PC-3 (cell line): Measurements from ENCODE around the gene LPIN1.

Experiments used
- EZH2 ChIP-seq: fragments of 300-600 bp; sonication (generic); IDR thresholded peaks from one replicate; pipeline ENCODE4 v1.6.1; 2017; ENCODE audit warnings: antibody characterized with exemption, mild to moderate bottlenecking, low read length; ENCODE audit not compliant: unreplicated experiment
- EZH2phosphoT487 ChIP-seq: fragments of 300-600 bp; sonication (generic); IDR thresholded peaks from 2 replicates; pipeline ENCODE4 v1.6.1; 2018; ENCODE audit warnings: mild to moderate bottlenecking, antibody characterized with exemption, low read length, borderline replicate concordance
- TF ChIP-seq, protein P1 (sequence below): fragments of 300-600 bp; sonication (generic); conservative IDR thresholded peaks from 2 replicates; pipeline ENCODE4 v1.5.1; 2017; ENCODE audit warnings: antibody characterized with exemption, low read depth, mild to moderate bottlenecking, low read length

DNA sequence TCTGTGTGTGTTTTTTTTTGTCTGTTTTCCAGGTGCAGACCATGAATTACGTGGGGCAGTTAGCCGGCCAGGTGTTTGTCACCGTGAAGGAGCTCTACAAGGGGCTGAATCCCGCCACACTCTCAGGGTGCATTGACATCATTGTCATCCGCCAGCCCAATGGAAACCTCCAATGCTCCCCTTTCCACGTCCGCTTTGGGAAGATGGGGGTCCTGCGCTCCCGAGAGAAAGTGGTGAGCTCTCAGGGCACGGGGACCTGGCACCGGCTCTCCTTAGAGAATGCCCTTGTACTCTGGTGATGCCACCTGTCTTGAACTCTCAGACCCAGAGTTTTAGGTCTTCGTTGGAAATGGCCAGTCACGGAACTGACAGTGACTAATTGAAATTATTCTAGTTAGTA, 19.1 kb downstream of the LPIN1 start:
- TF ChIP-seq, protein P1, sequence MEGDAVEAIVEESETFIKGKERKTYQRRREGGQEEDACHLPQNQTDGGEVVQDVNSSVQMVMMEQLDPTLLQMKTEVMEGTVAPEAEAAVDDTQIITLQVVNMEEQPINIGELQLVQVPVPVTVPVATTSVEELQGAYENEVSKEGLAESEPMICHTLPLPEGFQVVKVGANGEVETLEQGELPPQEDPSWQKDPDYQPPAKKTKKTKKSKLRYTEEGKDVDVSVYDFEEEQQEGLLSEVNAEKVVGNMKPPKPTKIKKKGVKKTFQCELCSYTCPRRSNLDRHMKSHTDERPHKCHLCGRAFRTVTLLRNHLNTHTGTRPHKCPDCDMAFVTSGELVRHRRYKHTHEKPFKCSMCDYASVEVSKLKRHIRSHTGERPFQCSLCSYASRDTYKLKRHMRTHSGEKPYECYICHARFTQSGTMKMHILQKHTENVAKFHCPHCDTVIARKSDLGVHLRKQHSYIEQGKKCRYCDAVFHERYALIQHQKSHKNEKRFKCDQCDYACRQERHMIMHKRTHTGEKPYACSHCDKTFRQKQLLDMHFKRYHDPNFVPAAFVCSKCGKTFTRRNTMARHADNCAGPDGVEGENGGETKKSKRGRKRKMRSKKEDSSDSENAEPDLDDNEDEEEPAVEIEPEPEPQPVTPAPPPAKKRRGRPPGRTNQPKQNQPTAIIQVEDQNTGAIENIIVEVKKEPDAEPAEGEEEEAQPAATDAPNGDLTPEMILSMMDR = no peak
- TF ChIP-seq EZH2 (no peak), EZH2phosphoT487 (no peak)
